HepG2 (cell line): ENCODE measurements around the gene IGFALS. TPM values are rescaled to one million over a fixed set of nuclear protein-coding genes. Genes with fewer than 3 reads are reported as not detected.
A peak's percentile ranks its signal among the peaks of the same experiment; 100 is the strongest.

Source experiments
- EED ChIP-seq: sonication (generic); formaldehyde crosslinking; IDR thresholded peaks from 2 replicates; pipeline ENCODE4 v1.5.0; 2020; ENCODE audit warnings: mild to moderate bottlenecking, missing genetic modification reagents
- FOXO1 ChIP-seq: sonication (generic); formaldehyde crosslinking; IDR thresholded peaks from 2 replicates; pipeline ENCODE4 v1.4.0; 2020; ENCODE audit warnings: missing genetic modification reagents
- HCFC1 ChIP-seq: fragments of 150-350 bp; IDR thresholded peaks from 2 replicates; pipeline ENCODE4 v1.6.1; 2014; ENCODE audit warnings: low read depth, low read length
- NR2F2 ChIP-seq: IDR thresholded peaks from 2 replicates; pipeline ENCODE4 v1.6.1; 2012; ENCODE audit warnings: low read depth, inconsistent platforms, borderline replicate concordance
- RARA ChIP-seq: IDR thresholded peaks from 2 replicates; pipeline ENCODE4 v1.6.1; 2016; ENCODE audit warnings: missing genetic modification reagents, missing compliant biosample characterization
- SNRNP70 ChIP-seq: fragments of 200-400 bp; formaldehyde crosslinking; IDR thresholded peaks from 2 replicates; pipeline ENCODE4 v1.6.1; 2017; ENCODE audit warnings: mild to moderate bottlenecking, low read depth, low read length, moderate library complexity
- TBL1XR1 ChIP-seq: fragments of 150-350 bp; IDR thresholded peaks from 2 replicates; pipeline ENCODE4 v1.6.1; 2014; ENCODE audit warnings: borderline replicate concordance, low read length; ENCODE audit not compliant: partially characterized antibody
- ZNF569 ChIP-seq: sonication (generic); formaldehyde crosslinking; IDR thresholded peaks from 2 replicates; pipeline ENCODE4 v1.5.0; 2020; ENCODE audit warnings: mild to moderate bottlenecking, missing genetic modification reagents, moderate library complexity, borderline replicate concordance
- polyA plus RNA-seq, 8 experiments: library from polyadenylated mRNA; depleted of rRNA in 3 of 8; stranded (reverse) in 7 of 8; unstranded in 1 of 8; fragments of >200 nt; fragmentation: Illumina TruSeq in 4 of 8; extraction: Trizol in 4 of 8; gene quantifications; 2 replicates each; pipeline versions ENCODE4 v1.2.1 to v1.2.3, GENCODE V29; 2011 to 2016; ENCODE audit warnings: low read depth in 4 of 8, missing spikeins in 1 of 8, mixed read lengths in 1 of 8; ENCODE audit not compliant: insufficient read depth in 1 of 8
- total RNA-seq, 5 experiments: library from RNA; depleted of rRNA; stranded (reverse); fragments of >200 nt; fragmentation: Illumina TruSeq; extraction: Trizol; gene quantifications; 2 replicates each; pipeline ENCODE4 v1.2.3, GENCODE V29; 2016; ENCODE audit warnings: low read depth in 1 of 5
- TF ChIP-seq, protein P1 (sequence below): IDR thresholded peaks from 2 replicates; pipeline ENCODE4 v1.6.1; 2012; ENCODE audit warnings: low read length, improper control_type of control experiment
- TF ChIP-seq, protein P2 (sequence below): IDR thresholded peaks from 2 replicates; pipeline ENCODE4 v1.4.0; 2020; ENCODE audit warnings: mild to moderate bottlenecking, missing genetic modification reagents
- TF ChIP-seq, protein P3 (sequence below): sonication (generic); formaldehyde crosslinking; IDR thresholded peaks from 2 replicates; pipeline ENCODE4 v1.4.0; 2020; ENCODE audit warnings: missing genetic modification reagents, mild to moderate bottlenecking, borderline replicate concordance
- TF ChIP-seq, protein P4 (sequence below): IDR thresholded peaks from 2 replicates; pipeline ENCODE4 v1.6.1; 2016; ENCODE audit warnings: low read depth, control low read depth
- TF ChIP-seq, protein P5 (sequence below): sonication (generic); formaldehyde crosslinking; IDR thresholded peaks from 2 replicates; pipeline ENCODE4 v1.4.0; 2020; ENCODE audit warnings: missing genetic modification reagents

IGFALS gene
- total and polyA plus RNA-seq, 2 of the 13 experiments (the other 11 are each of a cell fraction or from before 2014, with no cell fraction given): 0.34 to 2.4 TPM

DNA sequence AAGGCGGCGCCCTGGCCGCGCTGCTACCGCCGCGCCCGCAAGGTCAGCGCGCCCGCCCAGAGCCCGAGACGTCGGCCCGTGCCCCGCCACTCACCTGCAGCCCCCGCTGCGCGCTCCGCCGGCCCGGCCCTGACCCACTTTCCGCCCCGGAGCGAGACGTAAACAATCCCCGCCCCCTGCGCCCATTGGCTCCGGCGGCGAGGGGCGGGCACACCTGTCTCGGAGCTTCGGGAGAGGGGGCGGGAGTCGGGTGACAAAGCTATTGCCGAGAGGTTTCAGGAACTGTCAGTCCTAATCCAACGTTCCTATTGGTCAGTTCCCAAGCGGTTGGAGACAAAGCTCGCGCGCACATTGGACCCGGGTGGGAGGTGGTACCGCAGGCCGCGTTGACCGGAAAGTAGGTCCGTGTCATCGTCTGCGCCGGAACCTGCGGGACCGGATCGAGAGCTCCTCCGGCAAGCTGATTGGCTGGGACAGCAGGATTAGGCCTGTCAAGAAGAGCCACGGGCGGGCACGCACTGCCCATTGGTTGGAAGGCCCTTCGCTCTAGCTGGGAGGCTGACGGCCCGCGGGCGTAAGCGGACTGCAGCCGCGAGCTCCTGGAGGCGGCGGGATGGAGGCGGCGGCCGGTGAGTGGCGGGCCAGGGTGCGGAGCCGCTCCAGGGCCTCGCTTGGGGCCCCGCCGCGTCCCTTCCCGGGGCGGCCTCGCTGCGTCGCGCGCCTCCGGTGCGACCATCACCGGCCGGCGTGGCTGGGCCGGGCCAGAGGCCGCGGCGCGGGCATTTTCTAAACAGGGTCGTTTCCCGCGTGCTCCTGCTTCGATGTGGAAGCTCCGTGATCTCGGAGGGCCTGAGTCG lies 10.9 kb downstream of the IGFALS start, which contains the start of the genes NUBP2 and SPSB3 (continued):
- peak; percentile 28 for TF ChIP-seq TBL1XR1
- TF ChIP-seq, protein P1, sequence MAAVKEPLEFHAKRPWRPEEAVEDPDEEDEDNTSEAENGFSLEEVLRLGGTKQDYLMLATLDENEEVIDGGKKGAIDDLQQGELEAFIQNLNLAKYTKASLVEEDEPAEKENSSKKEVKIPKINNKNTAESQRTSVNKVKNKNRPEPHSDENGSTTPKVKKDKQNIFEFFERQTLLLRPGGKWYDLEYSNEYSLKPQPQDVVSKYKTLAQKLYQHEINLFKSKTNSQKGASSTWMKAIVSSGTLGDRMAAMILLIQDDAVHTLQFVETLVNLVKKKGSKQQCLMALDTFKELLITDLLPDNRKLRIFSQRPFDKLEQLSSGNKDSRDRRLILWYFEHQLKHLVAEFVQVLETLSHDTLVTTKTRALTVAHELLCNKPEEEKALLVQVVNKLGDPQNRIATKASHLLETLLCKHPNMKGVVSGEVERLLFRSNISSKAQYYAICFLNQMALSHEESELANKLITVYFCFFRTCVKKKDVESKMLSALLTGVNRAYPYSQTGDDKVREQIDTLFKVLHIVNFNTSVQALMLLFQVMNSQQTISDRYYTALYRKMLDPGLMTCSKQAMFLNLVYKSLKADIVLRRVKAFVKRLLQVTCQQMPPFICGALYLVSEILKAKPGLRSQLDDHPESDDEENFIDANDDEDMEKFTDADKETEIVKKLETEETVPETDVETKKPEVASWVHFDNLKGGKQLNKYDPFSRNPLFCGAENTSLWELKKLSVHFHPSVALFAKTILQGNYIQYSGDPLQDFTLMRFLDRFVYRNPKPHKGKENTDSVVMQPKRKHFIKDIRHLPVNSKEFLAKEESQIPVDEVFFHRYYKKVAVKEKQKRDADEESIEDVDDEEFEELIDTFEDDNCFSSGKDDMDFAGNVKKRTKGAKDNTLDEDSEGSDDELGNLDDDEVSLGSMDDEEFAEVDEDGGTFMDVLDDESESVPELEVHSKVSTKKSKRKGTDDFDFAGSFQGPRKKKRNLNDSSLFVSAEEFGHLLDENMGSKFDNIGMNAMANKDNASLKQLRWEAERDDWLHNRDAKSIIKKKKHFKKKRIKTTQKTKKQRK: peak; percentile 75
- TF ChIP-seq, protein P2, sequence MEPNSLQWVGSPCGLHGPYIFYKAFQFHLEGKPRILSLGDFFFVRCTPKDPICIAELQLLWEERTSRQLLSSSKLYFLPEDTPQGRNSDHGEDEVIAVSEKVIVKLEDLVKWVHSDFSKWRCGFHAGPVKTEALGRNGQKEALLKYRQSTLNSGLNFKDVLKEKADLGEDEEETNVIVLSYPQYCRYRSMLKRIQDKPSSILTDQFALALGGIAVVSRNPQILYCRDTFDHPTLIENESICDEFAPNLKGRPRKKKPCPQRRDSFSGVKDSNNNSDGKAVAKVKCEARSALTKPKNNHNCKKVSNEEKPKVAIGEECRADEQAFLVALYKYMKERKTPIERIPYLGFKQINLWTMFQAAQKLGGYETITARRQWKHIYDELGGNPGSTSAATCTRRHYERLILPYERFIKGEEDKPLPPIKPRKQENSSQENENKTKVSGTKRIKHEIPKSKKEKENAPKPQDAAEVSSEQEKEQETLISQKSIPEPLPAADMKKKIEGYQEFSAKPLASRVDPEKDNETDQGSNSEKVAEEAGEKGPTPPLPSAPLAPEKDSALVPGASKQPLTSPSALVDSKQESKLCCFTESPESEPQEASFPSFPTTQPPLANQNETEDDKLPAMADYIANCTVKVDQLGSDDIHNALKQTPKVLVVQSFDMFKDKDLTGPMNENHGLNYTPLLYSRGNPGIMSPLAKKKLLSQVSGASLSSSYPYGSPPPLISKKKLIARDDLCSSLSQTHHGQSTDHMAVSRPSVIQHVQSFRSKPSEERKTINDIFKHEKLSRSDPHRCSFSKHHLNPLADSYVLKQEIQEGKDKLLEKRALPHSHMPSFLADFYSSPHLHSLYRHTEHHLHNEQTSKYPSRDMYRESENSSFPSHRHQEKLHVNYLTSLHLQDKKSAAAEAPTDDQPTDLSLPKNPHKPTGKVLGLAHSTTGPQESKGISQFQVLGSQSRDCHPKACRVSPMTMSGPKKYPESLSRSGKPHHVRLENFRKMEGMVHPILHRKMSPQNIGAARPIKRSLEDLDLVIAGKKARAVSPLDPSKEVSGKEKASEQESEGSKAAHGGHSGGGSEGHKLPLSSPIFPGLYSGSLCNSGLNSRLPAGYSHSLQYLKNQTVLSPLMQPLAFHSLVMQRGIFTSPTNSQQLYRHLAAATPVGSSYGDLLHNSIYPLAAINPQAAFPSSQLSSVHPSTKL: 0 out of 2 replicates have a peak, but pooled peaks have one; percentile 20
- TF ChIP-seq EED (CRISPR knock-in tag): no peak
- no peak for TF ChIP-seq SNRNP70
- TF ChIP-seq HCFC1: peak; percentile 69
- no peak; the same call in 1 of the 2 replicates for TF ChIP-seq NR2F2
- 0 out of 2 replicates have a peak, but pooled peaks have one; percentile 5 for TF ChIP-seq FOXO1 (CRISPR knock-in tag)
- TF ChIP-seq RARA (CRISPR knock-in tag): peak; percentile 62; the same call in 1 of the 2 replicates
- TF ChIP-seq, protein P3, sequence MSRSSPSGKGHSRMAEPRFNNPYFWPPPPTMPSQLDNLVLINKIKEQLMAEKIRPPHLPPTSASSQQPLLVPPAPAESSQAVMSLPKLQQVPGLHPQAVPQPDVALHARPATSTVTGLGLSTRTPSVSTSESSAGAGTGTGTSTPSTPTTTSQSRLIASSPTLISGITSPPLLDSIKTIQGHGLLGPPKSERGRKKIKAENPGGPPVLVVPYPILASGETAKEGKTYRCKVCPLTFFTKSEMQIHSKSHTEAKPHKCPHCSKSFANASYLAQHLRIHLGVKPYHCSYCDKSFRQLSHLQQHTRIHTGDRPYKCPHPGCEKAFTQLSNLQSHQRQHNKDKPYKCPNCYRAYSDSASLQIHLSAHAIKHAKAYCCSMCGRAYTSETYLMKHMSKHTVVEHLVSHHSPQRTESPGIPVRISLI (CRISPR knock-in tag): no peak
- no peak for TF ChIP-seq ZNF569 (CRISPR knock-in tag)
- TF ChIP-seq, protein P4, sequence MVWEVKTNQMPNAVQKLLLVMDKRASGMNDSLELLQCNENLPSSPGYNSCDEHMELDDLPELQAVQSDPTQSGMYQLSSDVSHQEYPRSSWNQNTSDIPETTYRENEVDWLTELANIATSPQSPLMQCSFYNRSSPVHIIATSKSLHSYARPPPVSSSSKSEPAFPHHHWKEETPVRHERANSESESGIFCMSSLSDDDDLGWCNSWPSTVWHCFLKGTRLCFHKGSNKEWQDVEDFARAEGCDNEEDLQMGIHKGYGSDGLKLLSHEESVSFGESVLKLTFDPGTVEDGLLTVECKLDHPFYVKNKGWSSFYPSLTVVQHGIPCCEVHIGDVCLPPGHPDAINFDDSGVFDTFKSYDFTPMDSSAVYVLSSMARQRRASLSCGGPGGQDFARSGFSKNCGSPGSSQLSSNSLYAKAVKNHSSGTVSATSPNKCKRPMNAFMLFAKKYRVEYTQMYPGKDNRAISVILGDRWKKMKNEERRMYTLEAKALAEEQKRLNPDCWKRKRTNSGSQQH (CRISPR knock-in tag): peak; percentile 67; the same call in 1 of the 2 replicates
- TF ChIP-seq, protein P5, sequence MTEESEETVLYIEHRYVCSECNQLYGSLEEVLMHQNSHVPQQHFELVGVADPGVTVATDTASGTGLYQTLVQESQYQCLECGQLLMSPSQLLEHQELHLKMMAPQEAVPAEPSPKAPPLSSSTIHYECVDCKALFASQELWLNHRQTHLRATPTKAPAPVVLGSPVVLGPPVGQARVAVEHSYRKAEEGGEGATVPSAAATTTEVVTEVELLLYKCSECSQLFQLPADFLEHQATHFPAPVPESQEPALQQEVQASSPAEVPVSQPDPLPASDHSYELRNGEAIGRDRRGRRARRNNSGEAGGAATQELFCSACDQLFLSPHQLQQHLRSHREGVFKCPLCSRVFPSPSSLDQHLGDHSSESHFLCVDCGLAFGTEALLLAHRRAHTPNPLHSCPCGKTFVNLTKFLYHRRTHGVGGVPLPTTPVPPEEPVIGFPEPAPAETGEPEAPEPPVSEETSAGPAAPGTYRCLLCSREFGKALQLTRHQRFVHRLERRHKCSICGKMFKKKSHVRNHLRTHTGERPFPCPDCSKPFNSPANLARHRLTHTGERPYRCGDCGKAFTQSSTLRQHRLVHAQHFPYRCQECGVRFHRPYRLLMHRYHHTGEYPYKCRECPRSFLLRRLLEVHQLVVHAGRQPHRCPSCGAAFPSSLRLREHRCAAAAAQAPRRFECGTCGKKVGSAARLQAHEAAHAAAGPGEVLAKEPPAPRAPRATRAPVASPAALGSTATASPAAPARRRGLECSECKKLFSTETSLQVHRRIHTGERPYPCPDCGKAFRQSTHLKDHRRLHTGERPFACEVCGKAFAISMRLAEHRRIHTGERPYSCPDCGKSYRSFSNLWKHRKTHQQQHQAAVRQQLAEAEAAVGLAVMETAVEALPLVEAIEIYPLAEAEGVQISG: peak; percentile 38; the same call in 1 of the 2 replicates
